GM12878 (cell line): Measurements from ENCODE around the gene MYB. TPM values are rescaled to one million over a fixed set of nuclear protein-coding genes. Genes with fewer than 3 reads are reported as not detected.
A peak's percentile ranks its signal among the peaks of the same experiment; 100 is the strongest.

Experiments used
- EGR1 ChIP-seq, 2 experiments: IDR thresholded peaks; 1 replicate in 1 of 2; 2 replicates in 1 of 2; pipeline ENCODE4 v1.6.1; 2011 to 2012; ENCODE audit warnings: low read depth in 2 of 2, low read length in 2 of 2, borderline replicate concordance in 1 of 2, mild to moderate bottlenecking in 1 of 2, moderate library complexity in 1 of 2
- ESRRA ChIP-seq: IDR thresholded peaks from 2 replicates; pipeline ENCODE4 v1.6.1; 2012; ENCODE audit warnings: mild to moderate bottlenecking, low read length, improper control_type of control experiment
- FOXM1 ChIP-seq: IDR thresholded peaks from 2 replicates; pipeline ENCODE4 v1.6.1; 2012; ENCODE audit warnings: low read depth, mild to moderate bottlenecking, inconsistent platforms, low read length, moderate library complexity
- HDAC6 ChIP-seq: fragments of 200-600 bp; sonication (generic); IDR thresholded peaks from one replicate; pipeline ENCODE4 v1.8.0; 2017; ENCODE audit warnings: antibody characterized with exemption; ENCODE audit not compliant: unreplicated experiment
- MXI1 ChIP-seq: fragments of 150-350 bp; IDR thresholded peaks from 2 replicates; pipeline ENCODE4 v1.6.1; 2011; ENCODE audit warnings: low read depth, mild to moderate bottlenecking, inconsistent platforms, low read length, improper control_type of control experiment
- PAX5 ChIP-seq: IDR thresholded peaks from 2 replicates; pipeline ENCODE4 v1.6.1; 2011; ENCODE audit warnings: low read depth, low read length, borderline replicate concordance
- PBX3 ChIP-seq: IDR thresholded peaks from 2 replicates; pipeline ENCODE4 v1.6.1; 2011; ENCODE audit warnings: mild to moderate bottlenecking, low read depth, low read length, moderate library complexity; ENCODE audit not compliant: insufficient replicate concordance
- PML ChIP-seq: IDR thresholded peaks from 2 replicates; pipeline ENCODE4 v1.6.1; 2012; ENCODE audit warnings: low read length, inconsistent platforms
- RELA ChIP-seq: fragments of 450-650 bp; IDR thresholded peaks from 2 replicates; pipeline ENCODE4 v1.8.0; 2014; ENCODE audit warnings: borderline replicate concordance; ENCODE audit not compliant: partially characterized antibody
- YY1 ChIP-seq: IDR thresholded peaks from 2 replicates; pipeline ENCODE4 v1.6.1; 2011; ENCODE audit warnings: low read depth, mild to moderate bottlenecking, low read length
- ZBTB33 ChIP-seq: fragments of 450-650 bp; IDR thresholded peaks from 2 replicates; pipeline ENCODE4 v1.6.1; 2017; ENCODE audit warnings: mild to moderate bottlenecking
- ZSCAN29 ChIP-seq: fragments of 450-650 bp; IDR thresholded peaks from 2 replicates; pipeline ENCODE4 v1.6.1; 2017; ENCODE audit warnings: mild to moderate bottlenecking, moderate library complexity
- polyA plus RNA-seq, 11 experiments: library from polyadenylated mRNA; depleted of rRNA in 4 of 11; unstranded in 6 of 11; stranded (reverse) in 5 of 11; fragments of >200 nt; fragmentation: Nextera tagmentation in 4 of 11; fragmentation: Illumina TruSeq in 1 of 11; extraction: Ambion mirVana in 4 of 11; extraction: Trizol in 1 of 11; gene quantifications; 1 replicate in 1 of 11; 2 replicates in 10 of 11; pipeline versions ENCODE4 v1.2.1 to v1.2.3, GENCODE V29; 2011 to 2016; ENCODE audit warnings: inconsistent platforms in 2 of 11, missing spikeins in 2 of 11, low read depth in 1 of 11
- total RNA-seq, 4 experiments: library from RNA; depleted of rRNA in 3 of 4; stranded (reverse); fragments of >200 nt in 3 of 4; fragmentation: Illumina TruSeq in 1 of 4; extraction: Trizol in 1 of 4; gene quantifications; 2 replicates each; pipeline versions ENCODE4 v1.2.1 to v1.2.3, GENCODE V29; 2013 to 2021
- TF ChIP-seq, protein P1 (sequence below): fragments of 450-650 bp; IDR thresholded peaks from 2 replicates; pipeline ENCODE4 v1.6.1; 2018; ENCODE audit warnings: mild to moderate bottlenecking, low read depth, moderate library complexity; ENCODE audit not compliant: partially characterized antibody
- TF ChIP-seq, protein P2 (sequence below): fragments of 450-650 bp; IDR thresholded peaks from 2 replicates; pipeline ENCODE4 v1.6.1; 2017; ENCODE audit warnings: antibody characterized with exemption, mild to moderate bottlenecking, moderate library complexity
- TF ChIP-seq, protein P3 (sequence below): IDR thresholded peaks from 2 replicates; pipeline ENCODE4 v1.6.1; 2012; ENCODE audit warnings: low read depth, low read length, improper control_type of control experiment

Gene MYB
- total and polyA plus RNA-seq, 10 of the 15 experiments (the other 5 are each of a cell fraction or from before 2014, with no cell fraction given): 7.0 to 29.8 (median 21.5) TPM

DNA sequence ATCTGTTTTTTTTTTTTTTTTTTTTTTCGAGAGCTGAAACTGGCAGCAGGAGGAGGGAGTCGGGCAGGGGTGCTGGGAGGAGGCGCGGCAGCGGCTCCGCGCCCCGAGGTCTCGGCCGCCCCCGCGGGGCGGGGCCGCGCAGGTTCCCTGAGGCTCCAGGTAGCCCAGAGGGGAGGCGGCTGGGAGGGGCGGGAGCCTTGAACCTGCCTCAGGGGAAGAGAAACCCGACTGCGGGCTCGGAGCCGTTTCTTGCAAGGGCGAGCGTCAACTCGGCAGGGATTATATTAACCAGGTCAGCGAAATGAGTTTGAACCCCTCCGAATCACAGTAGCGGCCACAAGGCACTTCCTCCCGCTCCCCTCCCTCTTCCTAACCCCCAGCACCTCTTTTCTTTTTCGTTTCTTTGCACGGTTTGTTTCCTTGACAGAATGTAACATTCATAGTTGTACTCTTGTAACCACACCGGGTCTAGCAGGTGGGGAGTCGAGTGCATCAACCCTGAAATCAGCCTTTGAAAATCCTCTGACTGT, 2.0 kb downstream of the MYB start (continued):
- TF ChIP-seq, protein P1, sequence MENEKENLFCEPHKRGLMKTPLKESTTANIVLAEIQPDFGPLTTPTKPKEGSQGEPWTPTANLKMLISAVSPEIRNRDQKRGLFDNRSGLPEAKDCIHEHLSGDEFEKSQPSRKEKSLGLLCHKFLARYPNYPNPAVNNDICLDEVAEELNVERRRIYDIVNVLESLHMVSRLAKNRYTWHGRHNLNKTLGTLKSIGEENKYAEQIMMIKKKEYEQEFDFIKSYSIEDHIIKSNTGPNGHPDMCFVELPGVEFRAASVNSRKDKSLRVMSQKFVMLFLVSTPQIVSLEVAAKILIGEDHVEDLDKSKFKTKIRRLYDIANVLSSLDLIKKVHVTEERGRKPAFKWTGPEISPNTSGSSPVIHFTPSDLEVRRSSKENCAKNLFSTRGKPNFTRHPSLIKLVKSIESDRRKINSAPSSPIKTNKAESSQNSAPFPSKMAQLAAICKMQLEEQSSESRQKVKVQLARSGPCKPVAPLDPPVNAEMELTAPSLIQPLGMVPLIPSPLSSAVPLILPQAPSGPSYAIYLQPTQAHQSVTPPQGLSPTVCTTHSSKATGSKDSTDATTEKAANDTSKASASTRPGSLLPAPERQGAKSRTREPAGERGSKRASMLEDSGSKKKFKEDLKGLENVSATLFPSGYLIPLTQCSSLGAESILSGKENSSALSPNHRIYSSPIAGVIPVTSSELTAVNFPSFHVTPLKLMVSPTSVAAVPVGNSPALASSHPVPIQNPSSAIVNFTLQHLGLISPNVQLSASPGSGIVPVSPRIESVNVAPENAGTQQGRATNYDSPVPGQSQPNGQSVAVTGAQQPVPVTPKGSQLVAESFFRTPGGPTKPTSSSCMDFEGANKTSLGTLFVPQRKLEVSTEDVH: no peak
- TF ChIP-seq ZBTB33: no peak
- TF ChIP-seq MXI1: 0 out of 2 replicates have a peak, but pooled peaks have one; percentile 18
- TF ChIP-seq EGR1 (IDR thresholded peaks at IDR 0.05; ENCODE audit: borderline replicate concordance in 1 of 2, low read depth in 2 of 2, low read length in 2 of 2): peak in 1 of 2 experiments; percentile 96; a peak in 2 of 3 replicates
- TF ChIP-seq PBX3: no peak
- TF ChIP-seq FOXM1: peak; percentile 87; the same call in 1 of the 2 replicates
- TF ChIP-seq PAX5: no peak
- TF ChIP-seq HDAC6: no peak
- 0 out of 2 replicates have a peak, but pooled peaks have one; percentile 8 for TF ChIP-seq ZSCAN29
- no peak; the same call in 1 of the 2 replicates for TF ChIP-seq YY1
- TF ChIP-seq, protein P2, sequence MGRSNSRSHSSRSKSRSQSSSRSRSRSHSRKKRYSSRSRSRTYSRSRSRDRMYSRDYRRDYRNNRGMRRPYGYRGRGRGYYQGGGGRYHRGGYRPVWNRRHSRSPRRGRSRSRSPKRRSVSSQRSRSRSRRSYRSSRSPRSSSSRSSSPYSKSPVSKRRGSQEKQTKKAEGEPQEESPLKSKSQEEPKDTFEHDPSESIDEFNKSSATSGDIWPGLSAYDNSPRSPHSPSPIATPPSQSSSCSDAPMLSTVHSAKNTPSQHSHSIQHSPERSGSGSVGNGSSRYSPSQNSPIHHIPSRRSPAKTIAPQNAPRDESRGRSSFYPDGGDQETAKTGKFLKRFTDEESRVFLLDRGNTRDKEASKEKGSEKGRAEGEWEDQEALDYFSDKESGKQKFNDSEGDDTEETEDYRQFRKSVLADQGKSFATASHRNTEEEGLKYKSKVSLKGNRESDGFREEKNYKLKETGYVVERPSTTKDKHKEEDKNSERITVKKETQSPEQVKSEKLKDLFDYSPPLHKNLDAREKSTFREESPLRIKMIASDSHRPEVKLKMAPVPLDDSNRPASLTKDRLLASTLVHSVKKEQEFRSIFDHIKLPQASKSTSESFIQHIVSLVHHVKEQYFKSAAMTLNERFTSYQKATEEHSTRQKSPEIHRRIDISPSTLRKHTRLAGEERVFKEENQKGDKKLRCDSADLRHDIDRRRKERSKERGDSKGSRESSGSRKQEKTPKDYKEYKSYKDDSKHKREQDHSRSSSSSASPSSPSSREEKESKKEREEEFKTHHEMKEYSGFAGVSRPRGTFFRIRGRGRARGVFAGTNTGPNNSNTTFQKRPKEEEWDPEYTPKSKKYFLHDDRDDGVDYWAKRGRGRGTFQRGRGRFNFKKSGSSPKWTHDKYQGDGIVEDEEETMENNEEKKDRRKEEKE: no peak
- no peak for TF ChIP-seq RELA
- TF ChIP-seq PML: peak; percentile 24; the same call in 1 of the 2 replicates
- no peak for TF ChIP-seq ESRRA
- TF ChIP-seq, protein P3, sequence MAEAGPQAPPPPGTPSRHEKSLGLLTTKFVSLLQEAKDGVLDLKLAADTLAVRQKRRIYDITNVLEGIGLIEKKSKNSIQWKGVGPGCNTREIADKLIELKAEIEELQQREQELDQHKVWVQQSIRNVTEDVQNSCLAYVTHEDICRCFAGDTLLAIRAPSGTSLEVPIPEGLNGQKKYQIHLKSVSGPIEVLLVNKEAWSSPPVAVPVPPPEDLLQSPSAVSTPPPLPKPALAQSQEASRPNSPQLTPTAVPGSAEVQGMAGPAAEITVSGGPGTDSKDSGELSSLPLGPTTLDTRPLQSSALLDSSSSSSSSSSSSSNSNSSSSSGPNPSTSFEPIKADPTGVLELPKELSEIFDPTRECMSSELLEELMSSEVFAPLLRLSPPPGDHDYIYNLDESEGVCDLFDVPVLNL: peak; percentile 76
